Stimulated activated CD4-positive, alpha-beta T cell treated with anti-CD3 and anti-CD28 coated beads, Interleukin-4, amount 100 ng/mL, for 1 hour (primary cell): ENCODE data around the gene ADGRL3.
"Not testable (repeated sequence)": the region's sequence is repeated elsewhere in the genome, so short reads cannot be mapped to it uniquely, and the experiment has no call there.

ENCODE experiments used
- DNase-seq: peaks from one replicate; pipeline ENCODE4 v3.0.0-alpha.2; 2020

ADGRL3 gene

GRCh38 chr4:61762722-61763627, 562.8 kb downstream of the ADGRL3 start:
- DNase-seq = no peak

DNA sequence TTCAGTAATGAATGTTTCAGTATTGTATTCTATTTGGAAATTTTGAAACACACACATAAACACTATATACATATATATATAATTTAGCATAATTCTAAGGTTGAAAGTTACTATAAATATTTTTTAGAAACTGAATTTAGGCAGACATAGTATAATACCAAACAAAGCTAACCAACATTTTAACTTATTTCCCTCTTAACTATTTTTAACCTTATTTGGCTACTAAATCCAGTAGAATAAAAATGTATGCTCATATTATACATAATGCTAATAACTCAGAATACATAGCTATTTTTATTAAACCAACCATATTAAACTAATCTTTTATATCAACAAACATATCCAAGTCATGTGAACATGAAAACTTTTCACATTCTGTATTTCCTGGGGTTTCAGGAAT, 563.6 kb downstream of the ADGRL3 start:
- DNase-seq = no peak

- not testable (repeated sequence) for DNase-seq
These were observed 564.0 kb downstream of the ADGRL3 start for GRCh38 chr4:61764090-61764489.

DNA sequence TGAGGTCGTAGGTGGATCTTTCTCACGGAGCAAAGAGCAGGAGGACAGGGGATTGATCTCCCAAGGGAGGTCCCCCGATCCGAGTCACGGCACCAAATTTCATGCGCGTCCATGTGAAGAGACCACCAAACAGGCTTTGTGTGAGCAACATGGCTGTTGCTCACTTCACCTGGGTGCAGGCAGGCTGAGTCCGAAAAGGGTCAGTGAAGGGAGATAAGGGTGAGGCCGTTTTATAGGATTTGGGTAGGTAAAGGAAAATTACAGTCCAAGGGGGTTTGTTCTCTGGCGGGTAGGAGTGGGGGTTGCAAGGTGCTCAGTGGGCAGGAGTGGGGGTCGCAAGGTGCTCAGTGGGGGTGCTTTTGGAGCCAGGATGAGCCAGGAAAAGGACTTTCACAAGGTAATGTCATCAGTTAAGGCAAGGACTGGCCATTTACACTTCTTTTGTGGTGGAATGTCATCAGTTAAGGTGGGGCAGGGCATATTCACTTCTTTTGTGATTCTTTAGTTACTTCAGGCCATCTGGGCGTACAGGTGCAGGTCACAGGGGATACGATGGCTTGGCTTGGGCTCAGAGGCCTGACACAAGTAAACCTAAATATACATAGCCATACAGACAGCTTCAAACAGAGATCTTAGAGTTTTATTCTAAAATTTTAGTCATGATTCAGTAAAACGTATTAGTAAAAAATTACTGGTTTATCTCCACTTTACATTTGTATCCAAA, 569.5 kb downstream of the ADGRL3 start:
- not testable (repeated sequence) for DNase-seq

GRCh38 chr4:61770456-61770855, 570.3 kb downstream of the ADGRL3 start:
- no peak for DNase-seq

- no peak for DNase-seq
These were observed 570.9 kb downstream of the ADGRL3 start for GRCh38 chr4:61771056-61771455.

DNA sequence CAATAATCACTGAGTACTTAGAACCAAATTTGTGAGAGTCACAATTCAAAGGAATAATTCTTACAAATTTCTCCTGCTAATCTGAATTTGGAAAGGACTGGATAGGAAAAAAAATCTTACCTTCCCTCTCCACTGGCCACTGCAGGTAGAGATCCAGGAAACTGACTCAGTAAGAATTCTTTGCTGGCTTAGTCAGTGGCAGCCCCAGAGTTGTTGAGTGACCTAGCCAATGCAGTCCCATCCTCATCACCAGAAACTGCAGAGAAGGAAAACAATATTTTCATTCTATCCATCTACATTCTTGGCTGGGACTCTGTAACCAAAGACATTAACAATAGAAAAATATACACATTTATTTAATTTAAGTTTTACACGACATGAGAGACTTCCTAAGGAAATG, 572.0 kb downstream of the ADGRL3 start:
- no peak for DNase-seq

GRCh38 chr4:61773655-61774245, 573.6 kb downstream of the ADGRL3 start:
- DNase-seq = no peak

- DNase-seq = no peak
These were observed 582.0 kb downstream of the ADGRL3 start for GRCh38 chr4:61782133-61782532.

- no peak for DNase-seq
These were observed 582.9 kb downstream of the ADGRL3 start for GRCh38 chr4:61783050-61783449.

- no peak for DNase-seq
These were observed 585.6 kb downstream of the ADGRL3 start for GRCh38 chr4:61785761-61786160.

GRCh38 chr4:61786211-61786610, 586.1 kb downstream of the ADGRL3 start:
- DNase-seq = no peak

DNA sequence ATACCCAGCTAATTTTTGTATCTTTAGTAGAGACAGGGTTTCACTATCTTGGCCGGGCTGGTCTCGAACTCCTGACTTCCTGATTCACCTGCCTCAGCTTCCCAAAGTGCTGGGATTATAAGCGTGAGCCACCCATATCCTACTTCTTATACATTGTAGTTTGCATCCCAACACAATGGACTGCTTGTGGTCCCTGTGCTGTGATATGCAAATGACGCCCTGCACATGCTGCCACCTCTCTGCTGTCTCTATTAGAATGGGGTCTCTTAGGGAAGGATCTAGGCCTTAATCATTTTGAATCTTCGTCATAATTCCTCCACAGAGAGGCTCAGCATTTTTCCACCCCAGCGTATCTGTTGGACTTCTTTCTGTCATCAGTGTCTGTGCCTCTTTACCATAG, 595.9 kb downstream of the ADGRL3 start:
- DNase-seq = no peak

- DNase-seq = no peak
These were observed 599.7 kb downstream of the ADGRL3 start for GRCh38 chr4:61799794-61800193.

DNA sequence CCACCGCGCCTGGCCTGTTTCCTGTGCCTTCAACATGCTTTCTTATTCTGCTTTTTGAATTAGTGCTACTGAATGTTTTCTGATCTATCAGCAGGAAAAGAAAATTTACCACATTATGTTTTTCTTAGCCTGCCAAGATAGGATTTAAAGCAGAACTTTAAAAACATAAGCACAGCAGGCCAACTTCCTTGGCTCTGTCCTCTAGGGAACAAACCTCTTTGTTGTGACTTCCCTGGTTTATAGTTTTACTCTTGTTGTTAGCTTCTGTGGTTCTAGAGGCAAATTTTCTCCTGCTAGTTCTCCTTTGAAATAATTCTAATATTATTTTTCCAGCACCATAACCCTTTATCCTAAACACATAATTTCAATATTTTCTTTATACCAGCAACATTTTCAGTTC, 605.1 kb downstream of the ADGRL3 start:
- DNase-seq = no peak

GRCh38 chr4:61805979-61806378, 605.9 kb downstream of the ADGRL3 start:
- DNase-seq = no peak

DNA sequence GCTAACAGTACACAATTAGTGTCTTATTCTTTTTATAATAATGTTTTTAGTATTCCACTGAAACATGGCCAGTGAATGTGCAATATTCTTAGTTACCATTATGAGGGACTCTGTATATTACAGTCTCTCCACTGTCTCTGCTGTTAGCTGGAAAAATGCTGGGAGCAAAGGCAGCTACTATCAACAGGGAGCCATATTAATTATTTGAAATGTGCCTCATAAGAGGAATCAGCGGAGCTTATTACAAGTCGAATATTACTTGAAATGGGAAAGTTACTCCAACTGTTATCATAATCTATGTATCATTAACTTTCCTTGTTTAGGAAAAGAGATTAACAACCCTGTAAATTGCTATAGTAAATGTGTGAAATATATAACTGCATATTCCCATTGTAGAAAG, 612.0 kb downstream of the ADGRL3 start:
- DNase-seq = no peak

GRCh38 chr4:61817071-61817470, 616.9 kb downstream of the ADGRL3 start:
- DNase-seq = no peak

GRCh38 chr4:61820136-61820535, 620.0 kb downstream of the ADGRL3 start:
- no peak for DNase-seq

- DNase-seq = no peak
These were observed 624.3 kb downstream of the ADGRL3 start for GRCh38 chr4:61824454-61824853.

GRCh38 chr4:61827907-61828391, 627.8 kb downstream of the ADGRL3 start:
- no peak for DNase-seq

- DNase-seq = no peak
These were observed 628.8 kb downstream of the ADGRL3 start for GRCh38 chr4:61828960-61829359.

DNA sequence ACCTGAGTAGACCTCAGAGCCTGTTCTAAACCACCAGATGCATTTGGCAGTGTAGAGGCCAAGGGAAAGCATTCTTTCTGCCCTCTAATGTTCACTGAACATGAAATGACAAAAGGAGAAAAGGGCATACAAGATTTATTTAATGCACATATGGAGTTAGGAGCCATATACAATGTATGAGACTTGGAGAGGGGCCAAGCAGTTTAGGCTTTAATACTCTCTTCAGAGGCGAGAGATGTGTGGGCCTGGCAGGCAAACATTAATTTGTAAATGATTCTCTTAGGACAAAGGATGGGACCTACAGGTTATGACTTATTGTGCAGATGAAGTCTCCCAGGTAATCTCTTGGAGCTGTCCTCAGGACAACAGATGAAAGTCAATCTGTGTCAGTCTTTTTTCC, 631.9 kb downstream of the ADGRL3 start:
- no peak for DNase-seq

GRCh38 chr4:61837395-61837794, 637.3 kb downstream of the ADGRL3 start:
- DNase-seq = no peak
